OCI-LY3 (cell line): ENCODE measurements around the gene RNASEL.

Experiments
- EZH2phosphoT487 ChIP-seq: fragments of 200-600 bp; shearing (Covaris generic); IDR thresholded peaks from 2 replicates; pipeline ENCODE4 v1.6.1; 2018; ENCODE audit warnings: antibody characterized with exemption, mixed run types, low read depth
- TF ChIP-seq, protein P1 (sequence below): fragments of 200-600, 300-600 bp; sonication (generic); IDR thresholded peaks from 2 replicates; pipeline ENCODE4 v1.5.1; 2014; ENCODE audit warnings: antibody characterized with exemption, low read length, low read depth

GRCh38 chr1:182564406-182565004, 24.6 kb downstream of the RNASEL start:
- TF ChIP-seq, protein P1, sequence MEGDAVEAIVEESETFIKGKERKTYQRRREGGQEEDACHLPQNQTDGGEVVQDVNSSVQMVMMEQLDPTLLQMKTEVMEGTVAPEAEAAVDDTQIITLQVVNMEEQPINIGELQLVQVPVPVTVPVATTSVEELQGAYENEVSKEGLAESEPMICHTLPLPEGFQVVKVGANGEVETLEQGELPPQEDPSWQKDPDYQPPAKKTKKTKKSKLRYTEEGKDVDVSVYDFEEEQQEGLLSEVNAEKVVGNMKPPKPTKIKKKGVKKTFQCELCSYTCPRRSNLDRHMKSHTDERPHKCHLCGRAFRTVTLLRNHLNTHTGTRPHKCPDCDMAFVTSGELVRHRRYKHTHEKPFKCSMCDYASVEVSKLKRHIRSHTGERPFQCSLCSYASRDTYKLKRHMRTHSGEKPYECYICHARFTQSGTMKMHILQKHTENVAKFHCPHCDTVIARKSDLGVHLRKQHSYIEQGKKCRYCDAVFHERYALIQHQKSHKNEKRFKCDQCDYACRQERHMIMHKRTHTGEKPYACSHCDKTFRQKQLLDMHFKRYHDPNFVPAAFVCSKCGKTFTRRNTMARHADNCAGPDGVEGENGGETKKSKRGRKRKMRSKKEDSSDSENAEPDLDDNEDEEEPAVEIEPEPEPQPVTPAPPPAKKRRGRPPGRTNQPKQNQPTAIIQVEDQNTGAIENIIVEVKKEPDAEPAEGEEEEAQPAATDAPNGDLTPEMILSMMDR = no peak
- TF ChIP-seq EZH2phosphoT487 = no peak
